Measurements from ENCODE around the gene GCFC2. TPM values are rescaled to one million over a fixed set of nuclear protein-coding genes. Genes with fewer than 3 reads are reported as not detected.

GCFC2 gene
- 49.0 and 65.8 TPM in 2 replicates for total RNA-seq (2016; rRNA removed; fragmentation: Illumina TruSeq; extraction: Trizol)
- 38.0 and 42.3 TPM in 2 replicates for total RNA-seq (2016; cell fraction: cytosol; rRNA removed; fragmentation: Illumina TruSeq; extraction: Trizol; ENCODE audit: low read depth)
- total RNA-seq (2016; cell fraction: insoluble cytoplasmic fraction; rRNA removed; fragmentation: Illumina TruSeq; extraction: Trizol), result 50.2 and 66.0 TPM in 2 replicates
- total RNA-seq (2016; cell fraction: membrane; rRNA removed; fragmentation: Illumina TruSeq; extraction: Trizol), result 58.7 and 63.9 TPM in 2 replicates
- total RNA-seq (2016; cell fraction: nucleus; rRNA removed; fragmentation: Illumina TruSeq; extraction: Trizol), result 49.7 and 60.7 TPM in 2 replicates
- 22.5 and 26.8 TPM in 2 replicates for polyA plus RNA-seq (2011; rRNA removed)
- 9.9 and 11.6 TPM in 2 replicates for polyA plus RNA-seq (2011; cell fraction: cytosol; rRNA removed)
- 17.0 and 21.1 TPM in 2 replicates for polyA plus RNA-seq (2011; cell fraction: nucleus; rRNA removed)
- 21.1 and 34.2 TPM in 2 replicates for polyA plus RNA-seq (2012)
- 55.9 and 64.3 TPM in 2 replicates for polyA plus RNA-seq (2016; cell fraction: cytosol; fragmentation: Illumina TruSeq; extraction: Trizol; ENCODE audit: low read depth)
- polyA plus RNA-seq (2016; cell fraction: insoluble cytoplasmic fraction; fragmentation: Illumina TruSeq; extraction: Trizol; ENCODE audit: low read depth), result 55.7 and 56.0 TPM in 2 replicates
- 58.8 and 59.6 TPM in 2 replicates for polyA plus RNA-seq (2016; cell fraction: membrane; fragmentation: Illumina TruSeq; extraction: Trizol; ENCODE audit: low read depth)
- 62.4 and 66.5 TPM in 2 replicates for polyA plus RNA-seq (2016; cell fraction: nucleus; fragmentation: Illumina TruSeq; extraction: Trizol; ENCODE audit: insufficient read depth, low read depth)
- polyA minus RNA-seq (2011; rRNA and poly(A)+ RNA removed; ENCODE audit: low replicate concordance), result 4.6 and 5.0 TPM in 2 replicates
- 6.8 and 8.4 TPM in 2 replicates for polyA minus RNA-seq (2011; cell fraction: cytosol; rRNA and poly(A)+ RNA removed)
- 46.5 and 59.9 TPM in 2 replicates for polyA minus RNA-seq (2011; cell fraction: nucleus; rRNA and poly(A)+ RNA removed)
- Bru-seq, nascent RNA, result percentile 83 among the genes with signal in this experiment
- BruChase-seq, experiment 1, labeled RNA remaining after a 6-hour chase, result percentile 74 among the genes with signal in this experiment
- BruChase-seq, experiment 2, labeled RNA remaining after a 2-hour chase, result percentile 78 among the genes with signal in this experiment
- long read RNA-seq, experiment 1, full-length matches to known transcripts, result 24 of 31 reads
- long read RNA-seq, experiment 1, partial matches to known transcripts, result 5 of 31 reads
- long read RNA-seq, experiment 1, other reads (novel, unspliced or antisense), result 2 of 31 reads
- long read RNA-seq, experiment 2, full-length matches to known transcripts, result 6 of 27 reads
- long read RNA-seq, experiment 2, partial matches to known transcripts, result 14 of 27 reads
- long read RNA-seq, experiment 2, other reads (novel, unspliced or antisense), result 7 of 27 reads

GRCh38 chr2:75710577-75711253, at the start of gene GCFC2:
Gene GCFC2, minus strand, starts transcription at chr2:75710915. Its CDS starts 60 bp downstream, at chr2:75710855.
- in situ Hi-C loops (cut with HindIII; ENCODE audit: extremely low pct_ligation_motif_present, low pct_unique_long_range_greater_than_20kb), result no loop called here
- no peak for TF ChIP-seq TAF15 (IDR thresholded peaks at IDR 0.05; ENCODE audit: low read depth, low read length, poor library complexity, severe bottlenecking)
- no peak for TF ChIP-seq ZNF652 (CRISPR knock-in tag; IDR thresholded peaks at IDR 0.05; ENCODE audit: borderline replicate concordance, low read depth)
- TF ChIP-seq ZSCAN30 (CRISPR knock-in tag; IDR thresholded peaks at IDR 0.05), result peak; percentile 97
- peak; percentile 95 for TF ChIP-seq TAF1 (CRISPR knock-in tag; IDR thresholded peaks at IDR 0.05)
- TF ChIP-seq SYNCRIP (IDR thresholded peaks at IDR 0.05; ENCODE audit: insufficient read depth, low read depth, low read length), result no peak
- TF ChIP-seq CENPX (CRISPR knock-in tag; IDR thresholded peaks at IDR 0.05), result no peak; the same call in 1 of the 2 replicates
- TF ChIP-seq, protein P1, sequence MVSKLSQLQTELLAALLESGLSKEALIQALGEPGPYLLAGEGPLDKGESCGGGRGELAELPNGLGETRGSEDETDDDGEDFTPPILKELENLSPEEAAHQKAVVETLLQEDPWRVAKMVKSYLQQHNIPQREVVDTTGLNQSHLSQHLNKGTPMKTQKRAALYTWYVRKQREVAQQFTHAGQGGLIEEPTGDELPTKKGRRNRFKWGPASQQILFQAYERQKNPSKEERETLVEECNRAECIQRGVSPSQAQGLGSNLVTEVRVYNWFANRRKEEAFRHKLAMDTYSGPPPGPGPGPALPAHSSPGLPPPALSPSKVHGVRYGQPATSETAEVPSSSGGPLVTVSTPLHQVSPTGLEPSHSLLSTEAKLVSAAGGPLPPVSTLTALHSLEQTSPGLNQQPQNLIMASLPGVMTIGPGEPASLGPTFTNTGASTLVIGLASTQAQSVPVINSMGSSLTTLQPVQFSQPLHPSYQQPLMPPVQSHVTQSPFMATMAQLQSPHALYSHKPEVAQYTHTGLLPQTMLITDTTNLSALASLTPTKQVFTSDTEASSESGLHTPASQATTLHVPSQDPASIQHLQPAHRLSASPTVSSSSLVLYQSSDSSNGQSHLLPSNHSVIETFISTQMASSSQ (IDR thresholded peaks at IDR 0.05; ENCODE audit: low read depth), result no peak
- TF ChIP-seq, protein P1 (CRISPR knock-in tag; IDR thresholded peaks at IDR 0.05; ENCODE audit: borderline replicate concordance), result peak; percentile 91
- TF ChIP-seq STAG1 (CRISPR knock-in tag; IDR thresholded peaks at IDR 0.05), result peak; percentile 32; the same call in 1 of the 2 replicates
- TF ChIP-seq, protein P2, sequence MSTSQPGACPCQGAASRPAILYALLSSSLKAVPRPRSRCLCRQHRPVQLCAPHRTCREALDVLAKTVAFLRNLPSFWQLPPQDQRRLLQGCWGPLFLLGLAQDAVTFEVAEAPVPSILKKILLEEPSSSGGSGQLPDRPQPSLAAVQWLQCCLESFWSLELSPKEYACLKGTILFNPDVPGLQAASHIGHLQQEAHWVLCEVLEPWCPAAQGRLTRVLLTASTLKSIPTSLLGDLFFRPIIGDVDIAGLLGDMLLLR (CRISPR knock-in tag; IDR thresholded peaks at IDR 0.05), result peak; percentile 100
- TF ChIP-seq SP2 (CRISPR knock-in tag; IDR thresholded peaks at IDR 0.05), result peak; percentile 70
- peak; percentile 89 for TF ChIP-seq ZSCAN22 (CRISPR knock-in tag; IDR thresholded peaks at IDR 0.05)
- peak; percentile 88 for TF ChIP-seq ZNF121 (CRISPR knock-in tag; IDR thresholded peaks at IDR 0.05)
- TF ChIP-seq NCOA2 (CRISPR knock-in tag; IDR thresholded peaks at IDR 0.05), result peak; percentile 55

More at GRCh38 chr2:75710577-75711253, at the start of gene GCFC2:
- peak within 1 kb of the TSS; percentile 99 for H2AFZ ChIP-seq (ENCODE audit: low read length)
- no TSS peak for BruUV-seq (replicated peaks)
- peak within 1 kb of the TSS; percentile 66 to 75 (median 67) for H3K4me3 ChIP-seq (replicated peaks in 1 of 3; ENCODE audit: insufficient read depth in 1 of 3, low read depth in 2 of 3, low read length in 3 of 3)
- peak within 1 kb of the TSS; percentile 94 for H3K27ac ChIP-seq (ENCODE audit: extremely low read length, insufficient read depth, low read length)
- H3K9me3 ChIP-seq (ENCODE audit: low read length), result no peaks in the 10 kb centered on the region
- intact Hi-C loops (cut with micrococcal nuclease; ENCODE audit: unreplicated experiment), result loop anchor here (2.0 to 10.0 kb wide), 2 partner anchors 64 to 894 kb away; partner anchors contain the start of gene MRPL19
- DNase-seq (ENCODE audit: low spot score) (peak; percentile 90), ATAC-seq (peak; percentile 97), FAIRE-seq (peak; percentile 78)
- ChIA-PET POLR2A (interaction anchor here (1.0 to 2.3 kb wide), 9 partner anchors 9 to 188 kb away, joined by 3 to 15 read pairs (median 5); partner anchors contain the start of gene MRPL19), CTCF (ENCODE audit: low intra/inter-chr PET ratio, low total read pairs) (no interaction called here)
- H3K9ac ChIP-seq (ENCODE audit: insufficient read depth, low read depth, low read length), result peak within 1 kb of the TSS; percentile 90
- peak within 1 kb of the TSS; percentile 99 for H3K4me2 ChIP-seq (ENCODE audit: low read depth, low read length)
- under 1% methylated on average over 33 of the region's 66 CpGs for WGBS (ENCODE audit: low lambda C conversion rate)
- peaks cover 4 to 5% of the 10 kb centered on the region in 2 experiments; a peak in 4 of 5 replicates for H3K36me3 ChIP-seq (replicated peaks in 1 of 2; ENCODE audit: control insufficient read depth in 1 of 2, insufficient read depth in 2 of 2, low read length in 2 of 2)
- peaks cover 43% of the 10 kb centered on the region for H3K4me1 ChIP-seq (ENCODE audit: insufficient read depth, low read length)
- no peaks in the 10 kb centered on the region; a peak in 1 of 5 replicates for H3K27me3 ChIP-seq (ENCODE audit: control insufficient read depth in 1 of 2, insufficient read depth in 2 of 2, low read length in 2 of 2)
- no peaks in the 10 kb centered on the region for H4K20me1 ChIP-seq (ENCODE audit: insufficient read depth, low read length)
- H3K79me2 ChIP-seq (ENCODE audit: insufficient read depth, low read length), result peaks cover 33% of the 10 kb centered on the region
